Effector memory CD4-positive, alpha-beta T cell (primary cell): ENCODE measurements around the gene IGSF21.

Experiments used
- DNase-seq, 3 donors: peaks; one replicate each; pipeline ENCODE4 v3.0.0-alpha.2; 2020
- H3K27ac ChIP-seq: 2 replicates; pipeline ENCODE4 v1.7.0; 2013; ENCODE audit warnings: mild to moderate bottlenecking, low read length, moderate library complexity; ENCODE audit not compliant: insufficient read depth, poor library complexity, severe bottlenecking
- H3K27me3 ChIP-seq: replicated peaks from 2 replicates; pipeline ENCODE4 v1.7.0; 2013; ENCODE audit warnings: mild to moderate bottlenecking, low read length; ENCODE audit not compliant: insufficient read depth, control insufficient read depth, poor library complexity, severe bottlenecking
- H3K36me3 ChIP-seq: 2 replicates; pipeline ENCODE4 v1.7.0; 2013; ENCODE audit warnings: mild to moderate bottlenecking, low read length, moderate library complexity; ENCODE audit not compliant: control insufficient read depth, insufficient read depth
- H3K4me1 ChIP-seq: 2 replicates; pipeline ENCODE4 v1.7.0; 2013; ENCODE audit warnings: low read length, mild to moderate bottlenecking; ENCODE audit not compliant: control insufficient read depth, insufficient read depth, poor library complexity, severe bottlenecking
- H3K4me3 ChIP-seq: 2 replicates; pipeline ENCODE4 v1.7.0; 2013; ENCODE audit warnings: low read length, low read depth, mild to moderate bottlenecking; ENCODE audit not compliant: insufficient read depth, poor library complexity, severe bottlenecking
- H3K9me3 ChIP-seq: 2 replicates; pipeline ENCODE4 v1.7.0; 2013; ENCODE audit warnings: mild to moderate bottlenecking, low read length, moderate library complexity; ENCODE audit not compliant: control insufficient read depth

The IGSF21 gene

DNA sequence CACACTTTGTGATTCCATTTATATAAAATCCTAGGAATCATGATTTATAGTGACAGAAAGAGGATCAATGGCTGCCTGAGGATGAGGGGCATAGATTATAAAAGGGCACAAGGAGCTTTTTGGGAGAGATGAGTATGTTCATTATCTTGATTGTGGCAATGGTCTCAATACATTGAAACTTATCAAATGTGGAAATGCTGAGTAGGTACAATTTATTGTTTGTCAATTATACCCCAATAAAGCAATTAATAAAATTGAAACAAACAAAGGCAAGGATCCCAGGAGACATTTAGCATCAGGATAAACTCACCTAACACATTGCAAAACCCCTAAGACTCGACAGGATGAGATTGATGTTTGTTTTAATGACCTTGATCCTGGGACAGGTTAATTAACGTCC lies 220.1 kb downstream of the IGSF21 start:
- no peak for DNase-seq
- H3K27me3 ChIP-seq, result no peaks in the 10 kb centered on the region
- no peak overlapping the region for H3K27ac ChIP-seq
- H3K4me1 ChIP-seq, result no peaks in the 10 kb centered on the region
- H3K9me3 ChIP-seq, result no peaks in the 10 kb centered on the region
- H3K4me3 ChIP-seq, result no peak overlapping the region
- no peaks in the 10 kb centered on the region for H3K36me3 ChIP-seq

- Histone ChIP-seq H3K36me3 (no peaks in the 10 kb centered on the region), H3K27me3 (no peaks in the 10 kb centered on the region), H3K4me3 (no peak overlapping the region), H3K4me1 (no peaks in the 10 kb centered on the region), H3K9me3 (no peaks in the 10 kb centered on the region), H3K27ac (no peak overlapping the region)
- no peak for DNase-seq
These were observed 221.2 kb downstream of the IGSF21 start for GRCh38 chr1:18328803-18329202.

DNA sequence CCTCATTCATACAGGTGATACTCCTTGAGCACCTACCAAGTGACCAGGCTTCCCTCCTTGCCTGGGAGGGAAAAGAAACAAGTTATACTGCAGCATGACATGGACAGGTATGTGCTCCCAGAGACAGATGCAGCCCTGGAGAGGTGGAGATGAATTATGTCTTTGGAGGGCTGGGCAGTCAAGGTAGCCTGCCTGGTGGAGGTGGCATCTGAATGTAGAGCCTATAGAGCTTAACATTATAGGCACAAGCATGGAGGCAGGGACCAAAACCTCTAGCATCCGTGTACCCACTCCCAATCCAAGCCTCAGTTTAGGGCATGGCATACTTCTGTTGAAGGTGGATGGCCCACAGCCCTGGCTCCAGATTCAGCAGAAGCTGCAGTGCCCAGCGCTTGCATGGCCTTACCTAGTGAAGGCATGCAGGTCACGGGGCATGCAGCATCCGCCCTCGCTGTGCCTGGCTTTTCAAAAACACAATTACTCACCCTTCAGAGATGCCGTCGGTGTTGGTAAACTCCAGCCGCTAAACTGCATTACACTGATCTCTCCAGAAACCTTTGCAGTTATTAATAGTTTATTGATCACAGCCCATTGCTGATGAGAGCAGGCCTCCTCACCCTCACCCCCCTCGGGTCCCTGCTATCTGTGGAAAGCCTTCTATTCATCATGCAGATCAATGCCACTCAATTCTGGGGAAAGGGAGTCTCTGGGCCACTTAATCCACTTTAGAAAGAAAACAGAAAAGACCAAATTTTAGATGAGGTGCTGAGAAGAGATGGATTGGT lies 222.1 kb downstream of the IGSF21 start:
- H3K27me3 ChIP-seq, result no peaks in the 10 kb centered on the region
- no peak overlapping the region for H3K4me3 ChIP-seq
- no peak for DNase-seq
- no peaks in the 10 kb centered on the region for H3K9me3 ChIP-seq
- no peaks in the 10 kb centered on the region for H3K4me1 ChIP-seq
- no peaks in the 10 kb centered on the region for H3K36me3 ChIP-seq
- no peak overlapping the region for H3K27ac ChIP-seq

- H3K27ac ChIP-seq, result no peak overlapping the region
- no peaks in the 10 kb centered on the region for H3K36me3 ChIP-seq
- no peak for DNase-seq
- H3K27me3 ChIP-seq, result no peaks in the 10 kb centered on the region
- no peaks in the 10 kb centered on the region for H3K9me3 ChIP-seq
- H3K4me1 ChIP-seq, result no peaks in the 10 kb centered on the region
- H3K4me3 ChIP-seq, result no peak overlapping the region
These were observed 225.0 kb downstream of the IGSF21 start for GRCh38 chr1:18332576-18332975.

GRCh38 chr1:18333220-18333619 lies 225.6 kb downstream of the IGSF21 start:
- Histone ChIP-seq H3K4me3 (no peak overlapping the region), H3K27me3 (no peaks in the 10 kb centered on the region), H3K27ac (no peak overlapping the region), H3K9me3 (no peaks in the 10 kb centered on the region), H3K4me1 (no peaks in the 10 kb centered on the region), H3K36me3 (no peaks in the 10 kb centered on the region)
- no peak for DNase-seq

GRCh38 chr1:18336801-18337200 lies 229.2 kb downstream of the IGSF21 start:
- H3K36me3 ChIP-seq, result no peaks in the 10 kb centered on the region
- no peak overlapping the region for H3K4me3 ChIP-seq
- H3K4me1 ChIP-seq, result no peaks in the 10 kb centered on the region
- no peaks in the 10 kb centered on the region for H3K27me3 ChIP-seq
- no peak for DNase-seq
- no peak overlapping the region for H3K27ac ChIP-seq
- H3K9me3 ChIP-seq, result no peaks in the 10 kb centered on the region

- H3K9me3 ChIP-seq, result no peaks in the 10 kb centered on the region
- no peaks in the 10 kb centered on the region for H3K36me3 ChIP-seq
- H3K4me1 ChIP-seq, result no peaks in the 10 kb centered on the region
- no peak for DNase-seq
- H3K4me3 ChIP-seq, result no peak overlapping the region
- no peak overlapping the region for H3K27ac ChIP-seq
- H3K27me3 ChIP-seq, result no peaks in the 10 kb centered on the region
These were observed 230.2 kb downstream of the IGSF21 start for GRCh38 chr1:18337757-18338156.

DNA sequence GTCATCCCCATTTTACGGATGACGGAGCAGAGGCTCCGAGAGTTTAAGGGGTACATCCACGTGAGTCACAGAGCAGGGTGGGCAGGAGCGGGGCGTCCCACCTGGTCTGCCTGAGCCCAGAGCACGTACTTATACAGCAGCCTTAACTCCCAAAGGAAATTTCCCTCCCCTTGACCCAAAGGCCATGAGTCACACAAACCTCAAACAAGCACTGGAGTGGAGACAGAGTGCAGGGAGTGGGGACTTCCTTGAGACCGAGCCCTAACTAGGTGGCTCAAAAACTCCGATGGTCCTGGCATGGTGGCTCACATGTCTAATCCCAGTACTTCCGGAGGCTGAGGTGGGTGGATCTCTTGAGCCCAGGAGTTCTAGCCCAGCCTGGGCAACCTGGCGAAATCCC lies 231.6 kb downstream of the IGSF21 start:
- H3K27ac ChIP-seq, result no peak overlapping the region
- H3K9me3 ChIP-seq, result no peaks in the 10 kb centered on the region
- no peaks in the 10 kb centered on the region for H3K27me3 ChIP-seq
- no peaks in the 10 kb centered on the region for H3K4me1 ChIP-seq
- no peak overlapping the region for H3K4me3 ChIP-seq
- H3K36me3 ChIP-seq, result no peaks in the 10 kb centered on the region
- DNase-seq, result no peak

DNA sequence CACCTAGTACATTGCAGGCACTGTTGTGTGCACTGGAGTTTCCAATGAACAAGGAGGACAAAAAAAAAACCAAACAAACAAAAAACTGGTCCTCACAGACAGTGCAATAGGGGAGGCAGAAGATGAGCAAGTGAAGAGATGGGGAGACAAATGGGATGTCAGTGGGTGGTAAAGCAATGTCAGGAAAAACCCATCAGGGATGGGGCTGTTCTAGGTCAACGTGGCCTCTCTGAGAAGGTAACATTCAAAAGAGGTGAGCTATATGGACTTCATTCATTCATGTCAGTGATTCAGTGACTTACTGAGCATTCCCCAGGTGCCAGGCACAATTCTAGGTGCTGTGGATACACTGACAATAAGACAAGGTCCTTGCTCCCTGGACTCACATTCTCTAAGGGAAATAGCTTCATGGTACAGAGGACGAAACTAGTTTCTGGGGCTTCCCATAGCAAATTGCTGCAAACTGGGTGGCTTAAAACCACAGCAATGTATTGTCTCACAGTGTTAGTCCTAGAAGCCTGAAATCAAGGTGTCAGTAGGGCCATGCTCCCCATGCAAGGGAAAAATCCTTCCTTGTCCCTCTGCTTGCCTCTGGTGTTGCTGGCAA lies 232.7 kb downstream of the IGSF21 start:
- Histone ChIP-seq H3K27me3 (no peaks in the 10 kb centered on the region), H3K9me3 (no peaks in the 10 kb centered on the region), H3K27ac (no peak overlapping the region)

DNA sequence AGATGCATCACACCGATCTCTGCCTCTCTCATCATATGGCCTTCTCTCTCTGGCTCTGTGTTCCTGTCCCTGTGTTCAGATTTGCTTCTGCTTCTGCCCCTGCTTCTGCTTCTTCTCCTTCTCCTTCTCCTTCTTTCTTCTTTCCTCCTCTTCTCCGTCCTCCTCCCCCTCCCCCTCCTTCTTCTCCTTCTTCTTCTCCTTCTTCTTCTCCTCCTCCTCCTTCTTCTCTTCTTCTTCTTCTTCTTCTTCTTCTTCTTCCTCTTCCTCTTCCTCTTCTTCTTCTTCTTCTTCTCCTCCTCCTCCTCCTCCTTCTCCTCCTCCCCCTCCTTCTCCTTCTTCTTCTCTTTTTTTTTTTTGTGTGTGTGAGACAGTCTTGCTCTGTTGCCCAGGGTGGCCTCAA lies 233.2 kb downstream of the IGSF21 start:
- no peak for DNase-seq
- Histone ChIP-seq H3K9me3 (no peaks in the 10 kb centered on the region), H3K4me1 (no peaks in the 10 kb centered on the region), H3K27me3 (no peaks in the 10 kb centered on the region), H3K4me3 (no peak overlapping the region), H3K36me3 (no peaks in the 10 kb centered on the region), H3K27ac (no peak overlapping the region)

More for the DNA sequence above, 232.7 kb downstream of the IGSF21 start:
- no peak for DNase-seq
- Histone ChIP-seq H3K4me1 (no peaks in the 10 kb centered on the region), H3K4me3 (no peak overlapping the region), H3K36me3 (no peaks in the 10 kb centered on the region)
